Activated CD4-positive, alpha-beta memory T cell treated with anti-CD3 and anti-CD28 coated beads, Interleukin-2, amount 10 ng/mL, durations not matched to agents 7 days and 5 days (primary cell): ENCODE data around the gene LRP3. TPM values are rescaled to one million over a fixed set of nuclear protein-coding genes. Genes with fewer than 3 reads are reported as not detected.
"Not testable (repeated sequence)": the region's sequence is repeated elsewhere in the genome, so short reads cannot be mapped to it uniquely, and the experiment has no call there.

Experiments used
- CTCF ChIA-PET: fragments of 350-600 bp; sonication (Branson Sonifier 250); formaldehyde crosslinking; loops from one replicate; lab custom pipeline; 2021; ENCODE audit warnings: antibody characterized with exemption, inconsistent platforms; lab: Charles Lee
- POLR2A ChIA-PET: fragments of 350-600 bp; sonication (Branson Sonifier 250); formaldehyde crosslinking; loops from one replicate; lab custom pipeline; 2021; ENCODE audit warnings: antibody characterized with exemption; lab: Charles Lee
- DNase-seq: peaks from one replicate; pipeline ENCODE4 v3.0.0-alpha.2; 2020
- H3K27ac Mint-ChIP-seq: one replicate; pipeline ENCODE4 v1.8.0; 2021; ENCODE audit warnings: mild to moderate bottlenecking, mixed read lengths
- H3K27me3 Mint-ChIP-seq: one replicate; pipeline ENCODE4 v1.8.0; 2021; ENCODE audit warnings: mixed read lengths
- H3K36me3 Mint-ChIP-seq: one replicate; pipeline ENCODE4 v1.8.0; 2021; ENCODE audit warnings: low read depth, mixed read lengths
- H3K4me1 Mint-ChIP-seq: one replicate; pipeline ENCODE4 v1.8.0; 2021; ENCODE audit warnings: mixed read lengths
- H3K4me3 Mint-ChIP-seq: one replicate; pipeline ENCODE4 v1.8.0; 2021; ENCODE audit warnings: mild to moderate bottlenecking, mixed read lengths
- H3K9me3 Mint-ChIP-seq: one replicate; pipeline ENCODE4 v1.8.0; 2021; ENCODE audit warnings: mixed read lengths
- total RNA-seq, 2 experiments: library from RNA; stranded (reverse); gene quantifications; one replicate each; pipeline ENCODE4 v1.2.3, GENCODE V29; 2021

The LRP3 gene
- total RNA-seq, 2 experiments from 2014 or later = not detected

DNA sequence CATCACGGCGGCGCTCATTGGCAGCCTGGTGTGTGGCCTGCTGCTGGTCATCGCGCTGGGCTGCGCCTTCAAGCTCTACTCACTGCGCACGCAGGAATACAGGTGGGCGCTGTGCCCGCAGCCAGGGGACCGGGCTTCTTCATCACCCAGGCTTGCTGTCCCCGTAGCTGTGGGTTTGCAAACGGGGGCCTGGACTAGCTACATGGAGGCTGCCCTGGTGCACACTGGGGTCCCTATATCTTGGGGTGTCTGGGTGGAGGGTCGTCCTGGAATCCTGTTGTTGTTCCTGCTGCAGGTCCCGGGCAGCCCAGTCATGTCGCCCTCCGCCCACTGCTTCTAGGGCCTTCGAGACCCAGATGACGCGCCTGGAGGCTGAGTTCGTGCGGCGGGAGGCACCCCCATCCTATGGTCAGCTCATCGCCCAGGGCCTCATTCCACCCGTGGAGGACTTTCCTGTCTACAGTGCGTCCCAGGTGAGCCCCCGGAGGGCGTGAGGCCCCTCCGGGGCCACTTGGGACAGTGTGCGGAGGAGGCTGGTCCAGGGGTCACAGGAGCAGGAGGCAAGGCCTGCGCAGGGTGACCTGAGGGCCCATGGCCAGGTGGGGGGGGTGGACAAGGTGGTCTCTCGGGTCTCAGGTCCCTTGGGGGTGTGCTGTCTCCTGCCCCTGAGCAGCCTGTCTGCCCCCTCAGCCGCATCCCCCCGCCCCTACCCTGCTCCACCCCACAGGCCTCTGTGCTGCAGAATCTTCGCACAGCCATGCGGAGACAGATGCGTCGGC lies 12.3 kb downstream of the LRP3 start:
- no peak overlapping the region for H3K27ac Mint-ChIP-seq
- no peaks in the 10 kb centered on the region for H3K4me1 Mint-ChIP-seq
- no peaks in the 10 kb centered on the region for H3K27me3 Mint-ChIP-seq
- H3K36me3 Mint-ChIP-seq = no peaks in the 10 kb centered on the region
- no peak overlapping the region for H3K4me3 Mint-ChIP-seq
- H3K9me3 Mint-ChIP-seq = peaks cover 4% of the 10 kb centered on the region
- ChIA-PET POLR2A (no interaction called here), CTCF (no interaction called here)
- no peak for DNase-seq

DNA sequence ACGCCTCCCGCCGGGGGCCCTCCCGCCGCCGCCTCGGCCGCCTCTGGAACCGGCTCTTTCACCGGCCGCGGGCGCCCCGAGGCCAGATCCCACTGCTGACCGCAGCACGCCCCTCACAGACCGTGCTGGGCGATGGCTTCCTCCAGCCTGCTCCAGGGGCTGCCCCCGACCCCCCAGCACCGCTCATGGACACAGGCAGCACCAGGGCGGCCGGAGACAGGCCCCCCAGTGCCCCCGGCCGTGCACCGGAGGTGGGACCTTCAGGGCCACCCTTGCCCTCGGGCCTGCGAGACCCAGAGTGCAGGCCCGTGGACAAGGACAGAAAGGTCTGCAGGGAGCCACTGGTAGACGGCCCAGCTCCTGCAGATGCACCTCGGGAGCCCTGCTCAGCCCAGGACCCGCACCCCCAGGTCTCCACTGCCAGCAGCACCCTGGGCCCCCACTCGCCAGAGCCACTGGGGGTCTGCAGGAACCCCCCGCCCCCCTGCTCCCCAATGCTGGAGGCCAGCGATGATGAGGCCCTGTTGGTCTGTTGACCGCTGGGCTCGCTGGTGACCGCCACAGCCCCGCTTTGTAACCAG lies 13.0 kb downstream of the LRP3 start:
- no peaks in the 10 kb centered on the region for H3K36me3 Mint-ChIP-seq
- POLR2A ChIA-PET = no interaction called here
- no peaks in the 10 kb centered on the region for H3K27me3 Mint-ChIP-seq
- H3K4me3 Mint-ChIP-seq = no peak overlapping the region
- no peaks in the 10 kb centered on the region for H3K4me1 Mint-ChIP-seq
- H3K27ac Mint-ChIP-seq = no peak overlapping the region
- DNase-seq = no peak
- CTCF ChIA-PET = interaction anchor here (1.5 kb wide), 1 partner anchor 23 kb away, joined by 3 read pairs; no protein-coding TSS in a partner anchor
- peaks cover 4% of the 10 kb centered on the region for H3K9me3 Mint-ChIP-seq

DNA sequence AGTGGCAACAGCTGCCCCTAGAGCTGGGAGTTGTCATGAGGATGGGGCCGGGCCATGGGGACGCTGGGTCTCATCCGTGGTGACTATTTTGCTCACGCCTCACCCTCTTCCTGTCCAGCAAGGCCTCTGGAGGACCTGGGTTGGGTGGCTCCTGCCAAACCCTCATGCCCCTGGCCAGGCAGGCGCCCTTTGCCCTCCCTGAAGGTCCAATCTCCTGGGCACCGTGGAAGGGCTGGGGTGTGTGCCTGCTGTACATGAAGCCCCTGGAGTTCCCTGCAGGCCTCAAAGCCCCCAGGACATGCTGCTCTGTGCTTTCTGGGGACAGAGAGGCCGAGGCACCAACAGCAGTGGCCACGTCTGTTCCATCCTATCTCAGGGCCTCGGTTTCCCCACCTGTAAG lies 13.8 kb downstream of the LRP3 start:
- POLR2A ChIA-PET = no interaction called here
- peaks cover 3% of the 10 kb centered on the region for H3K9me3 Mint-ChIP-seq
- CTCF ChIA-PET = interaction anchor here (1.5 kb wide), 1 partner anchor 23 kb away, joined by 3 read pairs; no protein-coding TSS in a partner anchor

GRCh38 chr19:33208371-33208895 lies 14.3 kb downstream of the LRP3 start:
- no peaks in the 10 kb centered on the region for H3K27me3 Mint-ChIP-seq
- DNase-seq = no peak
- POLR2A ChIA-PET = no interaction called here
- H3K9me3 Mint-ChIP-seq = no peaks in the 10 kb centered on the region
- H3K27ac Mint-ChIP-seq = no peak overlapping the region
- CTCF ChIA-PET = interaction anchor here (1.5 kb wide), 1 partner anchor 24 kb away, joined by 3 read pairs; no protein-coding TSS in a partner anchor
- H3K4me1 Mint-ChIP-seq = no peaks in the 10 kb centered on the region
- no peaks in the 10 kb centered on the region for H3K36me3 Mint-ChIP-seq
- H3K4me3 Mint-ChIP-seq = no peak overlapping the region

More for the DNA sequence above, 13.8 kb downstream of the LRP3 start:
- Mint-ChIP-seq H3K36me3 (no peaks in the 10 kb centered on the region), H3K4me3 (no peak overlapping the region), H3K27me3 (no peaks in the 10 kb centered on the region), H3K27ac (no peak overlapping the region), H3K4me1 (no peaks in the 10 kb centered on the region)
- no peak for DNase-seq

DNA sequence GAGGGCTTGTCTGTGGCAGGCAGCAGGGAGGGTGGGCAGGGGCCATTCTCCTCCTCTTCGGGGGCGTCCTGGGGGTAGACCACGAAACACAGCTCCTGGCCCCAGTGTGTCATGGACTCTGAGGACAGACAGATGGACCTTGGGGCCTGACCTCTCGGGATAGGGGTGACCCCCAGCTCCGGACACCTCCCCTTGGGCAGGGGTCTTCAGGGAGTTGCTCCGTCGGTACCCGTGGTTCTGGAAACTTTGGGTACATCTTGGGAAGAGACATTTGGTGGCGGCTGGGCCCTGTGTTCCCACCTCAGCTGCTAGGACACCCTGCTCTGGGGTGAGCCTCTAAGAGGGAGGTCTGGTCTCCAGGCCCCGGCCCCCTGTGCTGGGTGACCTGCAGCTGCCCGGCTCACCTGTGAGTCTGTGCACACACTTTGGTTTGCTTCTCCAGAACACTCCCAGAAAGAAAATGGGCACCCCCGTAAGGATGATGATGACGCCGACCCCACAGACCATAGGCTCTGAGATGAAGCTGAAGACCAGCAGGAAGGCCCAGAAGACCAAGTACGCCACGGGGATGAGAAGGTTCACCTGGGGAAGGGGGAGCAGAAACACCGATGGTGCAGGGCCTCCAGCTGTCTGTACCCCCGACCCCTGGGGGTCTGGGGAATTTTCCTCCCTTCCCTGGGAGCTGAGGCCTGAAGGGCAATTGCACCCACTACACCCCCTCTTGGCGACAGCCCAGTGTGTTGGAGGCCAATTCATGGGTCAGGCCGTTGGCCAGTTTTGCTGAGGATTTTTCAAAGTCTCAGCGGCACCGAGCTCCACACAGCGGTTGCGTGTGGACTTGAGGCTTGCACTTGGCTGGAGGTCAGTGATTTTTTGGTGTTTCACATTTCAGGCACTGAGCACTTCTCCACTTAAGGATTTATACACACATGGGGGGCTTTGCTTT lies 15.0 kb downstream of the LRP3 start:
- H3K4me1 Mint-ChIP-seq = no peaks in the 10 kb centered on the region

GRCh38 chr19:33209850-33210230 lies 15.7 kb downstream of the LRP3 start:
- H3K9me3 Mint-ChIP-seq, H3K36me3 Mint-ChIP-seq, H3K27me3 Mint-ChIP-seq, H3K4me1 Mint-ChIP-seq, H3K27ac Mint-ChIP-seq, H3K4me3 Mint-ChIP-seq, POLR2A ChIA-PET, DNase-seq: not testable (repeated sequence)
- CTCF ChIA-PET = interaction anchor here (1.4 kb wide), 1 partner anchor 33 kb away, joined by 3 read pairs; no protein-coding TSS in a partner anchor

More for the DNA sequence above, 15.0 kb downstream of the LRP3 start:
- H3K9me3 Mint-ChIP-seq = no peaks in the 10 kb centered on the region
- H3K27ac Mint-ChIP-seq = no peak overlapping the region
- POLR2A ChIA-PET = no interaction called here
- no peaks in the 10 kb centered on the region for H3K27me3 Mint-ChIP-seq
- no peak overlapping the region for H3K4me3 Mint-ChIP-seq
- CTCF ChIA-PET = interaction anchor here (1.4 to 1.5 kb wide), 2 partner anchors 25 to 33 kb away, joined by 3 read pairs; no protein-coding TSS in a partner anchor
- no peaks in the 10 kb centered on the region for H3K36me3 Mint-ChIP-seq
- no peak for DNase-seq

GRCh38 chr19:33210266-33210940 lies 16.3 kb downstream of the LRP3 start:
- Mint-ChIP-seq H3K27ac (no peak overlapping the region), H3K36me3 (no peaks in the 10 kb centered on the region), H3K27me3 (no peaks in the 10 kb centered on the region), H3K9me3 (no peaks in the 10 kb centered on the region), H3K4me1 (no peaks in the 10 kb centered on the region), H3K4me3 (no peak overlapping the region)
- CTCF ChIA-PET = interaction anchor here (1.4 kb wide), 1 partner anchor 34 kb away, joined by 3 read pairs; no protein-coding TSS in a partner anchor
- POLR2A ChIA-PET = no interaction called here
- DNase-seq = no peak

- Mint-ChIP-seq H3K36me3 (no peaks in the 10 kb centered on the region), H3K9me3 (no peaks in the 10 kb centered on the region), H3K27me3 (no peaks in the 10 kb centered on the region), H3K4me1 (no peaks in the 10 kb centered on the region), H3K4me3 (no peak overlapping the region), H3K27ac (no peak overlapping the region)
- ChIA-PET CTCF (interaction anchor here (0.5 kb wide), 1 partner anchor 28 kb away, joined by 3 read pairs; no protein-coding TSS in a partner anchor), POLR2A (no interaction called here)
- no peak for DNase-seq
Observed at GRCh38 chr19:33211794-33212435, 17.8 kb downstream of the LRP3 start.

DNA sequence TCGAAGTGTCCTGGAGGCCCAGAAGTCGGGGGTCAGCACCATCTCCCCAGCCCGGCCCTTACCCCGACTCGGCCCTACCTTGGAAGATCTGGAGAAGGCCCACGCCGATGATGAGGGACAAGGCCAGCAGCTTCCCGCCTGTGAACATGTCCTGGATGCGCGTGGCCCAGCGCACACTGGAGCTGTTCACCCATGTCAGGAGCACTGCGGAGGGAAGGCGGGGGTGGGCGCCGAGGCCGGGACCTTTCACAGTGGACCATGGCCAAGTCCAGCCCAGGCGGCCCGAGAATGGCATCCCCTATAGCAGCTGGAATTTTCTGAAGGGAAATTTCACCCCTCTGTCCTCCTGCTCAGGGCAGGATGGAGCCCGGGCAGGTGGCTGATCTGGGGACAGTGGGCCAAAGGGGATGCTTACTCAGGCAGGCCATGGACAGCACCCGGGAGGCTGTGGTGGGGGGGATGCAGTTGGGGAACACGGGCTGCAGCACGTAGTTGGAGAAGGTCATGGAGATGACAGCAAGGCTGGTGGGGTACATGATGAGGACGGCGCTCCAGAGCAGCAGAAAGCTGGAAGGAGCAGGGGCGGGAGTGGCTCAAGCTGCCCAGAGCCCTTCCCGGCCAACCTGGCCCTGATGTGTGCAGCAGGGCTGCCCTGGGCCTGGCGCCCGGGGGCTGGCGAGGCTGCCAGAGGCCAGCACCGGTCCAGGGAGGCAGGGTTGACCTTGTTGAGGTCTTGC lies 18.5 kb downstream of the LRP3 start:
- POLR2A ChIA-PET = no interaction called here
- DNase-seq = no peak
- Mint-ChIP-seq H3K4me1 (no peaks in the 10 kb centered on the region), H3K36me3 (no peaks in the 10 kb centered on the region), H3K27me3 (no peaks in the 10 kb centered on the region), H3K4me3 (no peak overlapping the region), H3K9me3 (no peaks in the 10 kb centered on the region), H3K27ac (no peak overlapping the region)
- CTCF ChIA-PET = no interaction called here

- no peaks in the 10 kb centered on the region for H3K9me3 Mint-ChIP-seq
- ChIA-PET POLR2A (no interaction called here), CTCF (no interaction called here)
- H3K4me1 Mint-ChIP-seq = no peaks in the 10 kb centered on the region
- H3K27me3 Mint-ChIP-seq = no peaks in the 10 kb centered on the region
- no peak overlapping the region for H3K27ac Mint-ChIP-seq
- no peaks in the 10 kb centered on the region for H3K36me3 Mint-ChIP-seq
- no peak overlapping the region for H3K4me3 Mint-ChIP-seq
- no peak for DNase-seq
Observed at GRCh38 chr19:33214596-33214995, 20.5 kb downstream of the LRP3 start.

DNA sequence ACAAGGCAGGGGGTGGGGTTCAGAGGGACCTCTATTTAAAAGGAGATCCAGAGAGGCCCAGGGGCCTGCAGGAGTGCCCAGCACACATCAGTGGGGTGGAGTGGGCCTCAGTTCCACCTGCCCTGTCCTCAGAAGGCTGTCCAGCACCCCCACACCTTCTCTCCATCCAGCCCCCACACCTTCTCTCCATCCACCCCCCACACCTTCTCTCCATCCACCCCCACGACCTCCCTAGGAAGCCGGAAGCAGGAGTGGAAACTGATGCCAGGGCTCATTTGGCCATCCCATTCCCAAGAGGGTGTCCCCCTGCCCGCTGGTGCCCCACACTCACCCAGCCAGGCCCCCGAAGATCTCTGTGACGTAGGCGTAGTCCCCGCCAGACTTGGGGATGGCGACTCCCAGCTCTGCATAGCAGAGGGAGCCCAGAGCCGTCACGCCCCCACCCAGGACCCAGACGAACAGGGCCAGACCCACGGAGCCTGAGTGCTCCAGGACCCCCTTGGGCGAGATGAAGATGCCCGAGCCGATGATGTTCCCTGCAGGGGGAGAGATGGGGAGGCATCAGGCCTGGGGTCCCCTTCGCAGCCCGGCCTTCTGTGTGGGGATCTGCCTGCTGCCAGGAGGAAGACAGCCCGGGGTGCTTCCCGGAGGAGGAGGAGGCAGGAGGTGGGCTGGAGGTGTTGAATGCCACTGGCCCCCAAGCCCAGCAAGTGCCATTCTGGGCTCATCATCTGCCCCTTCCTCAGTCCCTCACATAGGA lies 21.5 kb downstream of the LRP3 start:
- H3K36me3 Mint-ChIP-seq = no peaks in the 10 kb centered on the region
- no peak overlapping the region for H3K27ac Mint-ChIP-seq
- POLR2A ChIA-PET = no interaction called here
- H3K27me3 Mint-ChIP-seq = no peaks in the 10 kb centered on the region
- CTCF ChIA-PET = no interaction called here
- no peak overlapping the region for H3K4me3 Mint-ChIP-seq
- DNase-seq = no peak
- no peaks in the 10 kb centered on the region for H3K9me3 Mint-ChIP-seq
- H3K4me1 Mint-ChIP-seq = no peaks in the 10 kb centered on the region
